Fibroblast of lung (primary cell): ENCODE data around the gene LAMTOR4. TPM values are rescaled to one million over a fixed set of nuclear protein-coding genes. Genes with fewer than 3 reads are reported as not detected.

Source experiments
- DNase-seq, 2 donors: peaks; one replicate each; pipeline versions ENCODE4 v3.0.0 to v3.0.0-alpha.2; 2010; ENCODE audit warnings: low read depth in 2 of 2
- H2AFZ ChIP-seq: 2 replicates; pipeline ENCODE4 v1.5.1; 2012; ENCODE audit warnings: low read length, control low read depth, inconsistent platforms
- H3K27ac ChIP-seq: 2 replicates; pipeline ENCODE4 v1.5.1; 2011; ENCODE audit warnings: low read length, control low read depth; ENCODE audit not compliant: insufficient read depth
- H3K27me3 ChIP-seq: 2 replicates; pipeline ENCODE4 v1.5.1; 2011; ENCODE audit warnings: mild to moderate bottlenecking, low read length; ENCODE audit not compliant: control insufficient read depth, insufficient read depth
- H3K36me3 ChIP-seq: 2 replicates; pipeline ENCODE4 v1.5.1; 2011; ENCODE audit warnings: low read length; ENCODE audit not compliant: control insufficient read depth, insufficient read depth
- H3K4me1 ChIP-seq: 2 replicates; pipeline ENCODE4 v1.5.1; 2011; ENCODE audit warnings: low read length; ENCODE audit not compliant: control insufficient read depth, insufficient read depth; ENCODE audit errors: extremely low read depth
- H3K4me2 ChIP-seq: 2 replicates; pipeline ENCODE4 v1.5.1; 2011; ENCODE audit warnings: low read length, control low read depth; ENCODE audit not compliant: insufficient read depth; ENCODE audit errors: extremely low read depth
- H3K4me3 ChIP-seq, 4 experiments: fragments of 200-600 bp in 1 of 4; sonication (generic) in 1 of 4; replicated peaks in 1 of 4; 2 replicates each; pipeline ENCODE4 v1.5.1; 2011 to 2016; ENCODE audit warnings: low read length in 4 of 4, low read depth in 3 of 4, mild to moderate bottlenecking in 3 of 4, control low read depth in 2 of 4, inconsistent platforms in 1 of 4, mixed read lengths in 1 of 4; ENCODE audit not compliant: insufficient read depth in 1 of 4; ENCODE audit errors: control extremely low read depth in 1 of 4
- H3K79me2 ChIP-seq: 2 replicates; pipeline ENCODE4 v1.5.1; 2012; ENCODE audit warnings: mild to moderate bottlenecking, low read length, inconsistent platforms; ENCODE audit not compliant: control insufficient read depth, insufficient read depth
- H3K9ac ChIP-seq: 2 replicates; pipeline ENCODE4 v1.5.1; 2011; ENCODE audit warnings: mild to moderate bottlenecking, low read length, control low read depth; ENCODE audit not compliant: insufficient read depth
- H3K9me3 ChIP-seq: 2 replicates; pipeline ENCODE4 v1.5.1; 2012; ENCODE audit warnings: low read depth, low read length; ENCODE audit not compliant: control insufficient read depth, insufficient read depth
- H4K20me1 ChIP-seq: 2 replicates; pipeline ENCODE4 v1.5.1; 2011; ENCODE audit warnings: low read length; ENCODE audit not compliant: control insufficient read depth, insufficient read depth; ENCODE audit errors: extremely low read depth
- CTCF ChIP-seq, 2 donors: IDR thresholded peaks in 1 of 2; conservative IDR thresholded peaks in 1 of 2; 1 replicate in 1 of 2; 2 replicates in 1 of 2; pipeline ENCODE4 v1.5.1; 2011 to 2012; ENCODE audit warnings: low read length in 2 of 2, control low read depth in 1 of 2, inconsistent platforms in 1 of 2, low read depth in 1 of 2, mild to moderate bottlenecking in 1 of 2
- EZH2 ChIP-seq: IDR thresholded peaks from 2 replicates; pipeline ENCODE4 v1.5.1; 2012; ENCODE audit warnings: low read length, control low read depth, mild to moderate bottlenecking; ENCODE audit errors: missing control alignments
- polyA plus RNA-seq, 2 donors: library from polyadenylated mRNA; depleted of rRNA in 1 of 2; stranded (reverse) in 1 of 2; unstranded in 1 of 2; fragments of >200 nt; gene quantifications; 2 replicates each; pipeline ENCODE4 v1.2.1, GENCODE V29; 2011 to 2012; ENCODE audit warnings: missing spikeins in 1 of 2
- total RNA-seq: library from RNA; depleted of rRNA; stranded (reverse); fragments of >200 nt; gene quantifications from 2 replicates; pipeline ENCODE4 v1.2.1, GENCODE V29; 2014

Gene LAMTOR4
- total and polyA plus RNA-seq, 2 donors (not counting 1 experiment from before 2014, with no cell fraction given), result 95.0 to 116 TPM

- peaks cover 8% of the 10 kb centered on the region for H3K79me2 ChIP-seq
- no peak for DNase-seq
- H3K9ac ChIP-seq, result no peak overlapping the region
- H3K27me3 ChIP-seq, result no peaks in the 10 kb centered on the region
- H4K20me1 ChIP-seq, result no peaks in the 10 kb centered on the region
- H3K4me3 ChIP-seq, result no peak overlapping the region
- no peak overlapping the region for H2AFZ ChIP-seq
- no peaks in the 10 kb centered on the region for H3K9me3 ChIP-seq
- no peak overlapping the region for H3K27ac ChIP-seq
- H3K4me1 ChIP-seq, result peaks cover 4% of the 10 kb centered on the region
- H3K36me3 ChIP-seq, result peaks cover 19% of the 10 kb centered on the region
- H3K4me2 ChIP-seq, result no peak overlapping the region
- no peak for TF ChIP-seq CTCF (conservative IDR thresholded peaks at IDR 0.05 in 1 of 2, IDR thresholded peaks at IDR 0.05 in 1 of 2; ENCODE audit: low read depth in 1 of 2, low read length in 2 of 2)
- no peak for TF ChIP-seq EZH2
These were observed 6.2 kb downstream of the LAMTOR4 start for GRCh38 chr7:100154651-100155491.

GRCh38 chr7:100155553-100156317 lies 7.0 kb downstream of the LAMTOR4 start:
- Histone ChIP-seq H3K4me1 (peaks cover 4% of the 10 kb centered on the region), H4K20me1 (no peaks in the 10 kb centered on the region), H3K36me3 (peaks cover 19% of the 10 kb centered on the region), H3K4me3 (no peak overlapping the region), H3K27ac (no peak overlapping the region), H2AFZ (no peak overlapping the region), H3K27me3 (no peaks in the 10 kb centered on the region), H3K9ac (no peak overlapping the region), H3K79me2 (peaks cover 8% of the 10 kb centered on the region), H3K9me3 (no peaks in the 10 kb centered on the region), H3K4me2 (no peak overlapping the region)
- DNase-seq, result no peak
- TF ChIP-seq CTCF (conservative IDR thresholded peaks at IDR 0.05 in 1 of 2, IDR thresholded peaks at IDR 0.05 in 1 of 2; ENCODE audit: low read depth in 1 of 2, low read length in 2 of 2) (no peak), EZH2 (no peak)

- no peak overlapping the region for H3K4me2 ChIP-seq
- H3K4me3 ChIP-seq, result no peak overlapping the region
- no peaks in the 10 kb centered on the region for H3K9me3 ChIP-seq
- H3K79me2 ChIP-seq, result peaks cover 8% of the 10 kb centered on the region
- no peak overlapping the region for H3K9ac ChIP-seq
- DNase-seq, result no peak
- H3K27me3 ChIP-seq, result no peaks in the 10 kb centered on the region
- peaks cover 4% of the 10 kb centered on the region for H3K4me1 ChIP-seq
- peaks cover 19% of the 10 kb centered on the region for H3K36me3 ChIP-seq
- H4K20me1 ChIP-seq, result no peaks in the 10 kb centered on the region
- H2AFZ ChIP-seq, result no peak overlapping the region
- TF ChIP-seq CTCF (conservative IDR thresholded peaks at IDR 0.05 in 1 of 2, IDR thresholded peaks at IDR 0.05 in 1 of 2; ENCODE audit: low read depth in 1 of 2, low read length in 2 of 2) (no peak), EZH2 (no peak)
- no peak overlapping the region for H3K27ac ChIP-seq
These were observed 7.8 kb downstream of the LAMTOR4 start for GRCh38 chr7:100156331-100157068.
